Lung (tissue), 12 donors: ENCODE measurements around the gene CCND2. TPM values are rescaled to one million over a fixed set of nuclear protein-coding genes. Genes with fewer than 3 reads are reported as not detected.

Experiments used
- ATAC-seq: fragments of 200-7000 bp; cut with Tn5 transposase; one replicate; pipeline ENCODE4 v1.9.1; 2020; ENCODE audit warnings: moderate number of reproducible peaks; ENCODE audit not compliant: insufficient read depth, low FRiP score
- DNase-seq, 3 donors: peaks; one replicate each; pipeline ENCODE4 v3.0.0-alpha.2; 2013 to 2017
- H3K27ac ChIP-seq, 2 donors: one replicate each; pipeline ENCODE4 v1.5.1; 2013; ENCODE audit warnings: mild to moderate bottlenecking in 2 of 2, moderate library complexity in 2 of 2, control low read depth in 1 of 2, inconsistent platforms in 1 of 2, low read depth in 1 of 2, low read length in 1 of 2
- H3K27me3 ChIP-seq, 3 donors: one replicate each; pipeline ENCODE4 v1.5.1; 2013; ENCODE audit warnings: low read length in 2 of 3; ENCODE audit not compliant: control insufficient read depth in 3 of 3, insufficient read depth in 3 of 3
- H3K36me3 ChIP-seq, 4 donors: one replicate each; pipeline ENCODE4 v1.5.1; 2013; ENCODE audit warnings: low read length in 4 of 4, mild to moderate bottlenecking in 1 of 4, moderate library complexity in 1 of 4; ENCODE audit not compliant: control insufficient read depth in 4 of 4, insufficient read depth in 4 of 4
- H3K4me1 ChIP-seq, 5 donors: one replicate each; pipeline ENCODE4 v1.5.1; 2013; ENCODE audit warnings: low read length in 5 of 5, mild to moderate bottlenecking in 2 of 5, moderate library complexity in 1 of 5; ENCODE audit not compliant: control insufficient read depth in 5 of 5, insufficient read depth in 5 of 5
- H3K4me3 ChIP-seq: one replicate; pipeline ENCODE4 v1.5.1; 2013; ENCODE audit warnings: mild to moderate bottlenecking, control low read depth, moderate library complexity
- H3K9ac ChIP-seq, 2 donors: one replicate each; pipeline ENCODE4 v1.5.1; 2013; ENCODE audit warnings: low read length in 2 of 2, control low read depth in 1 of 2; ENCODE audit not compliant: insufficient read depth in 1 of 2
- H3K9me3 ChIP-seq, 4 donors: one replicate each; pipeline ENCODE4 v1.5.1; 2013; ENCODE audit warnings: low read length in 3 of 4, mild to moderate bottlenecking in 1 of 4, moderate library complexity in 1 of 4; ENCODE audit not compliant: control insufficient read depth in 4 of 4, insufficient read depth in 3 of 4
- WGBS, 2 donors: extraction: QIAGEN DNeasy Blood & Tissue Kit; methylation state at CpG; one replicate each; pipeline ENCODE4 v1.1.7; 2013; 5-methylcytosine and 5-hydroxymethylcytosine counted together
- polyA plus RNA-seq, 2 donors: library from polyadenylated mRNA; stranded (reverse); fragments of 200-250 nt; gene quantifications; one replicate each; pipeline ENCODE4 v1.2.1, GENCODE V29; 2013
- total RNA-seq, 2 donors: library from RNA; depleted of rRNA in 1 of 2; stranded (reverse); fragments of >200 nt in 1 of 2; gene quantifications; one replicate each; pipeline ENCODE4 v1.2.1, GENCODE V29; 2014 to 2021
- TF ChIP-seq, protein P1 (sequence below): IDR thresholded peaks from 2 replicates; pipeline ENCODE4 v1.5.1; 2012; ENCODE audit warnings: mild to moderate bottlenecking; ENCODE audit errors: control extremely low read depth, extremely low read depth
- donor health status: control.
- donor health status: control.
- donor health status: Bipolar disorder and iron deficiency.
- donor health status: healthy.
- donor health status: DM: yes; HTN: yes; CAD: no.

CCND2 gene
- total and polyA plus RNA-seq, 4 donors = 6.1 to 113 (median 51.7) TPM

DNA sequence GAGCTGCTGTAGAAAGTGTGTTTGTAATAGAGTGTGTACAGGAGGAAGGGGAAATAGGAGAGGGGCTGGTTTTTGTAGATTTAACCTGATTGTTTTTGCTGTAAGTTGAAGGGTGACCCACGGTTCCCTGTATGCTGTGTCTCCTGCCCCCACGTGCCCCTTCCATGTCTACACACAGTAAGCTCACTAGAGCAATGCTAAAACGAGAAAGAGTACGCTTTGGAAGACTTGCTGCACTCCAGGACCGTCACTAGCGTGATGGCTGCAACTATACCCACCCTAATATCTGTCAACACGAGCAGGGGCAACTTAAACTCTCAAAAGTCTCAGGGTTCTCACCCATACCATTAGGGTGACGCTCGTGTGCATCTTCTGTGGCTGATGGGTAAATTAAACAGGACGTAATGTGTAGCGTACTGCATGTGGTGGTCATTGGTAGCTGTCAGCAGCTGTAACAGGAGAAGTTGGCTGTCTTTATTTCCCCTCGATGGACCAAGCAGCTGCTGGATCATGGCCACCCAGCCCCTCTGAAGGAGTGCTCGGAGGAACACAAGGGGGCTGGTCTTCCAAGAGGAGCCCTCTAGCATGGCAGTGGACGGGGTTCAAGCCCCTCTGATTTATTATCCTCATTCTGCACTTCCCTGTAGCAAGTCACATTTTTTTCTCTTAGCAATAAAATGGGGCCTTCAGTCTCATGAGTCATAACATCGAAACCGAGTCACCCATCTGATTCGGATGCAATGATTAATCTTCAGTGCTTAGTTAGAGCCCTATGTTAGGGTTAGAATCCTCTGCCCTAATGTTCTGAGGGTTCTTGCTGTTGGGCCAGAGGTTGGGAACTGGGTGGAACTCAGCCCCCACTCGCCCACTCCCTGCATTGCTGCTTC is 14.0 kb downstream of the CCND2 start:
- H3K4me1 ChIP-seq = peaks cover 0 to 4% (median 1%) of the 10 kb centered on the region in 5 donors
- no peak for ATAC-seq
- no peak overlapping the region for H3K27ac ChIP-seq
- H3K9me3 ChIP-seq = no peaks in the 10 kb centered on the region
- no peak overlapping the region for H3K4me3 ChIP-seq
- 72 to 75% methylated on average over 18 of the region's 18 CpGs for WGBS, 2 donors
- no peaks in the 10 kb centered on the region for H3K27me3 ChIP-seq
- H3K9ac ChIP-seq = no peak overlapping the region
- no peak for DNase-seq
- TF ChIP-seq, protein P1, sequence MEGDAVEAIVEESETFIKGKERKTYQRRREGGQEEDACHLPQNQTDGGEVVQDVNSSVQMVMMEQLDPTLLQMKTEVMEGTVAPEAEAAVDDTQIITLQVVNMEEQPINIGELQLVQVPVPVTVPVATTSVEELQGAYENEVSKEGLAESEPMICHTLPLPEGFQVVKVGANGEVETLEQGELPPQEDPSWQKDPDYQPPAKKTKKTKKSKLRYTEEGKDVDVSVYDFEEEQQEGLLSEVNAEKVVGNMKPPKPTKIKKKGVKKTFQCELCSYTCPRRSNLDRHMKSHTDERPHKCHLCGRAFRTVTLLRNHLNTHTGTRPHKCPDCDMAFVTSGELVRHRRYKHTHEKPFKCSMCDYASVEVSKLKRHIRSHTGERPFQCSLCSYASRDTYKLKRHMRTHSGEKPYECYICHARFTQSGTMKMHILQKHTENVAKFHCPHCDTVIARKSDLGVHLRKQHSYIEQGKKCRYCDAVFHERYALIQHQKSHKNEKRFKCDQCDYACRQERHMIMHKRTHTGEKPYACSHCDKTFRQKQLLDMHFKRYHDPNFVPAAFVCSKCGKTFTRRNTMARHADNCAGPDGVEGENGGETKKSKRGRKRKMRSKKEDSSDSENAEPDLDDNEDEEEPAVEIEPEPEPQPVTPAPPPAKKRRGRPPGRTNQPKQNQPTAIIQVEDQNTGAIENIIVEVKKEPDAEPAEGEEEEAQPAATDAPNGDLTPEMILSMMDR = no peak
- H3K36me3 ChIP-seq = peaks cover 4 to 54% (median 36%) of the 10 kb centered on the region in 4 donors

DNA sequence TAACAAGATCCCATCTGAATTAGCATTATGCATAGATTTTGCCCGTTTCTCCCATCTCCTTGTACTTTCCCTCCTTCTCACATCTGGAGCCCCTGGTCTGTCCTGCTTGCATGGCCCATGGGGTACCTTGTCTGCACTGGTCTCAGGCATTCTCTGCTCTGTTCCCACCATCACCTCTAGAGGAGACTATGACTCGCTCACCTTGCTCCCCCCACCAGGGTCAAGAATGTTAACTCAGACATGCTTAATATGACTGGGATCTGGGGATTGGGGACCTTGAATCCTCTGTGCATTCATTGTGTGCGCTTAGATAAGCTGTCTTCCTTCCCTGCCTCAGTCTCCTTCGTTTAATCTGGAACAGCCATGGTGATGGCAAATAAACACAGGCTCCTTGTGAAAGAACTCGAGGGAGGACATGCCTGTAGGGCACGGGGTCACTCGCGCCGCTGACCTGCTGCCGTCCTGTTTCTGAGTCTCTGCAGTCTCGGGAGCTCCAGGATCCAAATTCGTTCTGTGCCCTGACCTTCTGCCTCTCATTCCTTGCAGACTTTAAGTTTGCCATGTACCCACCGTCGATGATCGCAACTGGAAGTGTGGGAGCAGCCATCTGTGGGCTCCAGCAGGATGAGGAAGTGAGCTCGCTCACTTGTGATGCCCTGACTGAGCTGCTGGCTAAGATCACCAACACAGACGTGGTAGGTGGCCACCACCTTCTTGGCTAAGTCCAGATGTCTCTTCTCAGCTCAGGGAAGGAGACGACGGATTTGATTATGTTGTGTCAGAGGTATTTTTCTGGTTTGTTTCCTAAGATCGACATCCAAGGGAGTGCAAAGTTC is 15.0 kb downstream of the CCND2 start:
- Histone ChIP-seq H3K27ac (peak overlapping the region in 1 of 2 donors; percentile 32), H3K27me3 (no peaks in the 10 kb centered on the region), H3K9ac (no peak overlapping the region), H3K36me3 (peaks cover 3 to 44% (median 31%) of the 10 kb centered on the region in 4 donors), H3K4me1 (peaks cover 0 to 6% (median 4%) of the 10 kb centered on the region in 5 donors), H3K9me3 (no peaks in the 10 kb centered on the region), H3K4me3 (no peak overlapping the region)
- 64 to 69% methylated on average over 20 of the region's 20 CpGs for WGBS, 2 donors
- DNase-seq = no peak
- peak; percentile 17 for ATAC-seq
- TF ChIP-seq, protein P1 = no peak

DNA sequence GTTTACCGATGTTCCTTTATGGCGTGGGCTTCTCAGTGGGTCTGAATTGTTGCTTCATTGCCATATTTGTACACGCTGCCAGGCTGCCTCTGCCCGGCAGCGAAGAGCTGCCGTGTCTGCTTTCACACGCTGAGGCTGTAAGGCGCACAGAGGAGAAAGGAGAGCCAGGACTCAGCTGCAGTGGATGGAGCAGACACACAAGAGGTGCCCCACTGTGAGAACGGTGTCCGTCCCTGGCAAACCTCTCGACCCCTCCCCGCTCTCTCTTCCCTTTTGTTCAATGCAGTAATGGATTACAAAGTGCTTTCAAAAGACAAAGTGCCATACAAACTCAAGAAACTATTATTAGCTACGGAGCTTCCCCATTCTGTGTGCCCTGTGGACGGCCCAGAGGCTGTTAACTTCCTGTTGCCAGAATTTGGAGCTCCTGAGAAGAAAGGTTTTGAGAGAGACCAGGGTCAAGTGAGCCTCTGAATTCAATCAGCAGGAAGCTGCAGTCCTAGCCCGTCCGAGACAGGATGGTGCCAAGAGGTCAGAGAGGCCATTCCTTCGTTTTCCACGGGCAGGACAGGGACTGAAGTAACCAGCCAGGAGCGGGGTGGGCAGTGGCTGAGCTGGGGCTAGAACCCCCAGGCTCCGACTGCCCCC is 15.8 kb downstream of the CCND2 start:
- ATAC-seq (no peak), DNase-seq (no peak)
- TF ChIP-seq, protein P1 = no peak
- no peak overlapping the region for H3K4me3 ChIP-seq
- 29 to 48% methylated on average over 20 of the region's 20 CpGs for WGBS, 2 donors
- H3K27me3 ChIP-seq = no peaks in the 10 kb centered on the region
- peaks cover under 1 to 40% (median 30%) of the 10 kb centered on the region in 4 donors for H3K36me3 ChIP-seq
- peak overlapping the region; percentile 36 to 86 for H3K27ac ChIP-seq
- peaks cover 0 to 6% (median 4%) of the 10 kb centered on the region in 5 donors for H3K4me1 ChIP-seq
- H3K9me3 ChIP-seq = no peaks in the 10 kb centered on the region
- H3K9ac ChIP-seq = no peak overlapping the region
